ENCODE measurements around the gene HMCN2.

Gene HMCN2

GRCh38 chr9:130454096-130454811 is 188.7 kb downstream of the HMCN2 start:
- DNase-seq, result no peak

GRCh38 chr9:130454812-130455325 is 189.3 kb downstream of the HMCN2 start:
- no peak for DNase-seq

GRCh38 chr9:130458027-130458803 is 192.7 kb downstream of the HMCN2 start:
- DNase-seq, result no peak

GRCh38 chr9:130458804-130459067 is 193.2 kb downstream of the HMCN2 start:
- no peak for DNase-seq

GRCh38 chr9:130459151-130459550 is 193.6 kb downstream of the HMCN2 start:
- DNase-seq, result no peak

GRCh38 chr9:130459941-130460669 is 194.5 kb downstream of the HMCN2 start:
- DNase-seq, result no peak

- peak; percentile 66 for DNase-seq
Measured at GRCh38 chr9:130461218-130461630, 195.7 kb downstream of the HMCN2 start.

- DNase-seq, result no peak
Measured at GRCh38 chr9:130461731-130462130, 196.2 kb downstream of the HMCN2 start.

- DNase-seq, result no peak
Measured at GRCh38 chr9:130462685-130463540, 197.4 kb downstream of the HMCN2 start.

- no peak for DNase-seq
Measured at GRCh38 chr9:130463763-130464745, 198.5 kb downstream of the HMCN2 start.

- DNase-seq, result no peak
Measured at GRCh38 chr9:130465383-130466096, 200.0 kb downstream of the HMCN2 start.

- no peak for DNase-seq
Measured at GRCh38 chr9:130466537-130467217, 201.1 kb downstream of the HMCN2 start.

- no peak for DNase-seq
Measured at GRCh38 chr9:130467316-130467715, 201.8 kb downstream of the HMCN2 start.

GRCh38 chr9:130468566-130468965 is 203.0 kb downstream of the HMCN2 start:
- DNase-seq, result no peak

- DNase-seq, result no peak
Measured at GRCh38 chr9:130470269-130470668, 204.7 kb downstream of the HMCN2 start.

GRCh38 chr9:130470950-130471349 is 205.4 kb downstream of the HMCN2 start:
- DNase-seq, result no peak

- no peak for DNase-seq
Measured at GRCh38 chr9:130471411-130472183, 206.0 kb downstream of the HMCN2 start.

- no peak for DNase-seq
Measured at GRCh38 chr9:130472184-130472705, 206.7 kb downstream of the HMCN2 start.

GRCh38 chr9:130473009-130473408 is 207.4 kb downstream of the HMCN2 start:
- no peak for DNase-seq
